Measurements from ENCODE around the gene MICA.

The MICA gene

GRCh38 chr6:31403283-31404060 is at the start of gene MICA:
Gene MICA (plus strand): TSS chr6:31403595. CDS start chr6:31403633, 38 bp downstream.
- Histone ChIP-seq H3K27me3 (ENCODE audit: control insufficient read depth in 1 of 2, insufficient read depth in 2 of 2, low read length in 2 of 2) (no peaks in the 10 kb centered on the region), H3K9me3 (ENCODE audit: control insufficient read depth in 1 of 2, low read length in 2 of 2) (no peaks in the 10 kb centered on the region), H3K4me3 (ENCODE audit: low read depth in 1 of 2, low read length in 2 of 2) (peak within 1 kb of the TSS; percentile 85 to 91), H3K36me3 (ENCODE audit: control insufficient read depth in 1 of 2, insufficient read depth in 2 of 2, low read length in 2 of 2) (peaks cover 0 to 6% of the 10 kb centered on the region in 2 donors), H3K27ac (ENCODE audit: low read depth, low read length) (peak within 1 kb of the TSS; percentile 39), H3K4me1 (ENCODE audit: control insufficient read depth in 1 of 2, insufficient read depth in 2 of 2, low read length in 2 of 2) (peaks cover 20 to 31% of the 10 kb centered on the region in 2 donors), H3K9ac (ENCODE audit: low read depth in 1 of 2, low read length in 2 of 2) (peak within 1 kb of the TSS; percentile 87 to 93)

- Histone ChIP-seq H3K27ac (ENCODE audit: low read depth, low read length) (no peak overlapping the region), H3K27me3 (ENCODE audit: control insufficient read depth in 1 of 2, insufficient read depth in 2 of 2, low read length in 2 of 2) (no peaks in the 10 kb centered on the region), H3K9ac (ENCODE audit: low read depth in 1 of 2, low read length in 2 of 2) (peak overlapping the region; percentile 40 to 100), H3K4me3 (ENCODE audit: low read depth in 1 of 2, low read length in 2 of 2) (peak overlapping the region; percentile 71 to 92), H3K36me3 (ENCODE audit: control insufficient read depth in 1 of 2, insufficient read depth in 2 of 2, low read length in 2 of 2) (peaks cover 23 to 25% of the 10 kb centered on the region in 2 donors), H3K9me3 (ENCODE audit: control insufficient read depth in 1 of 2, low read length in 2 of 2) (no peaks in the 10 kb centered on the region), H3K4me1 (ENCODE audit: control insufficient read depth in 1 of 2, insufficient read depth in 2 of 2, low read length in 2 of 2) (peaks cover 31 to 35% of the 10 kb centered on the region in 2 donors)
Observed at GRCh38 chr6:31354158-31354863, 49.1 kb upstream of the MICA start.

- Histone ChIP-seq H3K27ac (ENCODE audit: low read depth, low read length) (no peak overlapping the region), H3K4me1 (ENCODE audit: control insufficient read depth in 1 of 2, insufficient read depth in 2 of 2, low read length in 2 of 2) (peaks cover 31 to 35% of the 10 kb centered on the region in 2 donors), H3K9ac (ENCODE audit: low read depth in 1 of 2, low read length in 2 of 2) (peak overlapping the region; percentile 82 to 100), H3K27me3 (ENCODE audit: control insufficient read depth in 1 of 2, insufficient read depth in 2 of 2, low read length in 2 of 2) (no peaks in the 10 kb centered on the region), H3K9me3 (ENCODE audit: control insufficient read depth in 1 of 2, low read length in 2 of 2) (no peaks in the 10 kb centered on the region), H3K4me3 (ENCODE audit: low read depth in 1 of 2, low read length in 2 of 2) (peak overlapping the region; percentile 71 to 92), H3K36me3 (ENCODE audit: control insufficient read depth in 1 of 2, insufficient read depth in 2 of 2, low read length in 2 of 2) (peaks cover 23 to 25% of the 10 kb centered on the region in 2 donors)
Observed at GRCh38 chr6:31354864-31355582, 48.4 kb upstream of the MICA start.

GRCh38 chr6:31355583-31355948 is 47.8 kb upstream of the MICA start:
- H3K4me3 ChIP-seq (ENCODE audit: low read depth in 1 of 2, low read length in 2 of 2): peak overlapping the region; percentile 71 to 92
- no peaks in the 10 kb centered on the region for H3K9me3 ChIP-seq (ENCODE audit: control insufficient read depth in 1 of 2, low read length in 2 of 2)
- peaks cover 31 to 35% of the 10 kb centered on the region in 2 donors for H3K4me1 ChIP-seq (ENCODE audit: control insufficient read depth in 1 of 2, insufficient read depth in 2 of 2, low read length in 2 of 2)
- no peak overlapping the region for H3K27ac ChIP-seq (ENCODE audit: low read depth, low read length)
- H3K27me3 ChIP-seq (ENCODE audit: control insufficient read depth in 1 of 2, insufficient read depth in 2 of 2, low read length in 2 of 2): no peaks in the 10 kb centered on the region
- peak overlapping the region; percentile 82 to 100 for H3K9ac ChIP-seq (ENCODE audit: low read depth in 1 of 2, low read length in 2 of 2)
- H3K36me3 ChIP-seq (ENCODE audit: control insufficient read depth in 1 of 2, insufficient read depth in 2 of 2, low read length in 2 of 2): peaks cover 23 to 25% of the 10 kb centered on the region in 2 donors

- Histone ChIP-seq H3K36me3 (ENCODE audit: control insufficient read depth in 1 of 2, insufficient read depth in 2 of 2, low read length in 2 of 2) (peaks cover 23 to 25% of the 10 kb centered on the region in 2 donors), H3K27me3 (ENCODE audit: control insufficient read depth in 1 of 2, insufficient read depth in 2 of 2, low read length in 2 of 2) (no peaks in the 10 kb centered on the region), H3K27ac (ENCODE audit: low read depth, low read length) (peak overlapping the region; percentile 94), H3K4me1 (ENCODE audit: control insufficient read depth in 1 of 2, insufficient read depth in 2 of 2, low read length in 2 of 2) (peaks cover 31 to 35% of the 10 kb centered on the region in 2 donors), H3K9me3 (ENCODE audit: control insufficient read depth in 1 of 2, low read length in 2 of 2) (no peaks in the 10 kb centered on the region), H3K4me3 (ENCODE audit: low read depth in 1 of 2, low read length in 2 of 2) (peak overlapping the region; percentile 71 to 92), H3K9ac (ENCODE audit: low read depth in 1 of 2, low read length in 2 of 2) (peak overlapping the region; percentile 82 to 100)
Observed at GRCh38 chr6:31356216-31356945, 47.0 kb upstream of the MICA start.

- H3K9ac ChIP-seq (ENCODE audit: low read depth in 1 of 2, low read length in 2 of 2): peak within 1 kb of the TSS; percentile 82 to 100
- no peaks in the 10 kb centered on the region for H3K27me3 ChIP-seq (ENCODE audit: control insufficient read depth in 1 of 2, insufficient read depth in 2 of 2, low read length in 2 of 2)
- H3K27ac ChIP-seq (ENCODE audit: low read depth, low read length): peak within 1 kb of the TSS; percentile 94
Observed at GRCh38 chr6:31356946-31357466, 46.4 kb upstream of the MICA start, which contains the start of gene HLA-B. Gene HLA-B (minus strand): TSS chr6:31357179. CDS start chr6:31357158, 21 bp downstream.

GRCh38 chr6:31357886-31358285 is 45.5 kb upstream of the MICA start:
- H3K9ac ChIP-seq (ENCODE audit: low read depth in 1 of 2, low read length in 2 of 2): peak overlapping the region; percentile 25 to 100

More at GRCh38 chr6:31356946-31357466, 46.4 kb upstream of the MICA start, which contains the start of gene HLA-B:
- Histone ChIP-seq H3K4me3 (ENCODE audit: low read depth in 1 of 2, low read length in 2 of 2) (peak within 1 kb of the TSS; percentile 71 to 92), H3K4me1 (ENCODE audit: control insufficient read depth in 1 of 2, insufficient read depth in 2 of 2, low read length in 2 of 2) (peaks cover 30 to 35% of the 10 kb centered on the region in 2 donors), H3K9me3 (ENCODE audit: control insufficient read depth in 1 of 2, low read length in 2 of 2) (no peaks in the 10 kb centered on the region), H3K36me3 (ENCODE audit: control insufficient read depth in 1 of 2, insufficient read depth in 2 of 2, low read length in 2 of 2) (peaks cover 23 to 25% of the 10 kb centered on the region in 2 donors)

GRCh38 chr6:31358302-31358701 is 45.1 kb upstream of the MICA start:
- H3K4me1 ChIP-seq (ENCODE audit: control insufficient read depth in 1 of 2, insufficient read depth in 2 of 2, low read length in 2 of 2): peaks cover 20 to 26% of the 10 kb centered on the region in 2 donors
- peak overlapping the region in 1 of 2 donors; percentile 25 for H3K9ac ChIP-seq (ENCODE audit: low read depth in 1 of 2, low read length in 2 of 2)
- H3K9me3 ChIP-seq (ENCODE audit: control insufficient read depth in 1 of 2, low read length in 2 of 2): no peaks in the 10 kb centered on the region
- H3K36me3 ChIP-seq (ENCODE audit: control insufficient read depth in 1 of 2, insufficient read depth in 2 of 2, low read length in 2 of 2): peaks cover 22 to 25% of the 10 kb centered on the region in 2 donors
- H3K27me3 ChIP-seq (ENCODE audit: control insufficient read depth in 1 of 2, insufficient read depth in 2 of 2, low read length in 2 of 2): peaks cover 0 to 4% of the 10 kb centered on the region in 2 donors
- no peak overlapping the region for H3K4me3 ChIP-seq (ENCODE audit: low read depth in 1 of 2, low read length in 2 of 2)
- no peak overlapping the region for H3K27ac ChIP-seq (ENCODE audit: low read depth, low read length)

More at GRCh38 chr6:31357886-31358285, 45.5 kb upstream of the MICA start:
- Histone ChIP-seq H3K4me3 (ENCODE audit: low read depth in 1 of 2, low read length in 2 of 2) (peak overlapping the region; percentile 65 to 87), H3K36me3 (ENCODE audit: control insufficient read depth in 1 of 2, insufficient read depth in 2 of 2, low read length in 2 of 2) (peaks cover 23 to 25% of the 10 kb centered on the region in 2 donors), H3K4me1 (ENCODE audit: control insufficient read depth in 1 of 2, insufficient read depth in 2 of 2, low read length in 2 of 2) (peaks cover 22 to 28% of the 10 kb centered on the region in 2 donors), H3K9me3 (ENCODE audit: control insufficient read depth in 1 of 2, low read length in 2 of 2) (no peaks in the 10 kb centered on the region), H3K27ac (ENCODE audit: low read depth, low read length) (no peak overlapping the region), H3K27me3 (ENCODE audit: control insufficient read depth in 1 of 2, insufficient read depth in 2 of 2, low read length in 2 of 2) (peaks cover 0 to 3% of the 10 kb centered on the region in 2 donors)

GRCh38 chr6:31359581-31359980 is 43.8 kb upstream of the MICA start:
- peaks cover 14 to 15% of the 10 kb centered on the region in 2 donors for H3K4me1 ChIP-seq (ENCODE audit: control insufficient read depth in 1 of 2, insufficient read depth in 2 of 2, low read length in 2 of 2)
- peaks cover 12 to 14% of the 10 kb centered on the region in 2 donors for H3K36me3 ChIP-seq (ENCODE audit: control insufficient read depth in 1 of 2, insufficient read depth in 2 of 2, low read length in 2 of 2)
- no peak overlapping the region for H3K9ac ChIP-seq (ENCODE audit: low read depth in 1 of 2, low read length in 2 of 2)
- no peak overlapping the region for H3K27ac ChIP-seq (ENCODE audit: low read depth, low read length)
- no peaks in the 10 kb centered on the region for H3K9me3 ChIP-seq (ENCODE audit: control insufficient read depth in 1 of 2, low read length in 2 of 2)
- H3K27me3 ChIP-seq (ENCODE audit: control insufficient read depth in 1 of 2, insufficient read depth in 2 of 2, low read length in 2 of 2): peaks cover 0 to 4% of the 10 kb centered on the region in 2 donors
- H3K4me3 ChIP-seq (ENCODE audit: low read depth in 1 of 2, low read length in 2 of 2): no peak overlapping the region
